Right lobe of liver (tissue), 4 donors: ENCODE results near the gene PSD4.

ENCODE experiments used
- POLR2A ChIP-seq: fragments of 450-650 bp; IDR thresholded peaks from one replicate; pipeline ENCODE4 v1.6.1; 2017; ENCODE audit warnings: antibody characterized with exemption, mild to moderate bottlenecking
- TF ChIP-seq, protein P1 (sequence below), 4 donors: fragments of 200-600 bp in 3 of 4; fragments of 450-650 bp in 1 of 4; IDR thresholded peaks; one replicate each; pipeline versions ENCODE4 v1.5.1 to v1.8.0; 2016 to 2022; ENCODE audit warnings: antibody characterized with exemption in 4 of 4, mild to moderate bottlenecking in 2 of 4
- donor health status: DM: no; HTN: no; CAD: no.
- donor health status: DM: no; HTN: no; CAD: no.
- donor health status: DM: no; HTN: yes; CAD: no.

DNA sequence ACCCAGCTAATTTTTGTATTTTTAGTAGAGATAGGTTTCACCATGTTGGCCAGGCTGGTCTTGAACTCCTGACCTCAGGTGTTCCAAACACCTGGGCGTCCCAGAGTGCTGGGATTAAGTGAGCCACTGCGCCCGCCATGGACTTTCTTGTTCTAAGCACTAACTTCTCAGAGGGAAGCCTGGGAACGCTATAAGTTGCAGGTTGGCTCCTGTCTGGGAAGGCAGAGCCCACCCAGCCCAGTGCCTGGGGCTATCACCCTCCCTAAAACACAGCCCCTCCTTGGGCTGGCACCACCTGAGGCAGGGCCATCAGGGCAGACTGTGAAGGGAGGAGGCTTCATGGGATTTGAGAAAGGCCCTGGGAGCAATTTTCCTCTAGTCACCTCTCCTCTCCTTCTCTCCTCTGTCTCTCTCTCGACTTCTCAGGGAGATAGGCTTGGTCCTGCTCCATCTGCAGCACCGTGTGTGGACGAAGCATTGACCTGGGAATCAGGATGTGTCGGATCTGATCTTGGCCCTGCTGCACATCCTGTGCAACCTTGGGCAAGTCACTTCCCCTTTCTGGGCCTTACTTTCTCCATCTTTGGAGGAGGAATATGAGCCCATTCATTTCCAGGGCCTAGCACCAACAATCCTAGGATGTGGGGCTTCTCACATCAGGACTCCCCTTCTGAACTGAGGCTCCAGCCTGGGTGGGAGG, 10.9 kb downstream of the PSD4 start:
- TF ChIP-seq, protein P1, sequence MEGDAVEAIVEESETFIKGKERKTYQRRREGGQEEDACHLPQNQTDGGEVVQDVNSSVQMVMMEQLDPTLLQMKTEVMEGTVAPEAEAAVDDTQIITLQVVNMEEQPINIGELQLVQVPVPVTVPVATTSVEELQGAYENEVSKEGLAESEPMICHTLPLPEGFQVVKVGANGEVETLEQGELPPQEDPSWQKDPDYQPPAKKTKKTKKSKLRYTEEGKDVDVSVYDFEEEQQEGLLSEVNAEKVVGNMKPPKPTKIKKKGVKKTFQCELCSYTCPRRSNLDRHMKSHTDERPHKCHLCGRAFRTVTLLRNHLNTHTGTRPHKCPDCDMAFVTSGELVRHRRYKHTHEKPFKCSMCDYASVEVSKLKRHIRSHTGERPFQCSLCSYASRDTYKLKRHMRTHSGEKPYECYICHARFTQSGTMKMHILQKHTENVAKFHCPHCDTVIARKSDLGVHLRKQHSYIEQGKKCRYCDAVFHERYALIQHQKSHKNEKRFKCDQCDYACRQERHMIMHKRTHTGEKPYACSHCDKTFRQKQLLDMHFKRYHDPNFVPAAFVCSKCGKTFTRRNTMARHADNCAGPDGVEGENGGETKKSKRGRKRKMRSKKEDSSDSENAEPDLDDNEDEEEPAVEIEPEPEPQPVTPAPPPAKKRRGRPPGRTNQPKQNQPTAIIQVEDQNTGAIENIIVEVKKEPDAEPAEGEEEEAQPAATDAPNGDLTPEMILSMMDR (IDR thresholded peaks at IDR 0.05): no peak
- TF ChIP-seq POLR2A: no peak
